ENCODE measurements around the gene CDC42EP1.
"Not testable (repeated sequence)": the region's sequence is repeated elsewhere in the genome, so short reads cannot be mapped to it uniquely, and the experiment has no call there.

Gene CDC42EP1

GRCh38 chr22:37571992-37572373 lies 11.7 kb downstream of the CDC42EP1 start:
- H3K4me3 ChIP-seq (ENCODE audit: low read depth, low read length) = no peak overlapping the region
- no peak for DNase-seq (ENCODE audit: low read depth)
- no peak for TF ChIP-seq CTCF (conservative IDR thresholded peaks at IDR 0.05; ENCODE audit: low read depth, low read length)

GRCh38 chr22:37575490-37576003 lies 15.3 kb downstream of the CDC42EP1 start:
- TF ChIP-seq CTCF (conservative IDR thresholded peaks at IDR 0.05; ENCODE audit: low read depth, low read length) = no peak
- DNase-seq (ENCODE audit: low read depth) = no peak
- H3K4me3 ChIP-seq (ENCODE audit: low read depth, low read length) = no peak overlapping the region

DNA sequence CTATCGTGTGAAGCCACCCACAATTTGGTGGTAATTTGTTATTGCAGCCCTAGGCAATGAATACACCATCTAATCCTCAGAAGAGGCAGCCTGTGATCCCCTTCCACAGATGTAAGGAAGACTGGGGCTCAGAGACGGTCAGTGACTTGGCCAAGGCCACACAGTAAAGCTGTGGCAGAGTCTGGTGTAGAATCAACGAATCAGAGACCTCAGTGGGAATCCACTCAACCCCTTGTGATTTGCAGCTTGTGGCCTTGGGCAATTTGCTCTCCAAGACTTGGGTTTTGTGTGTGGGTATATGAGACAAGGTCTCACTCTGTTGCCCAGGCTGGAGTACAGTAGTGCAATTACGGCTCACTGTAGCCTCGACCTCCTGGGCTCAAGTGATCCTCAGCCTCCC lies 17.7 kb downstream of the CDC42EP1 start:
- no peak for TF ChIP-seq CTCF (conservative IDR thresholded peaks at IDR 0.05; ENCODE audit: low read depth, low read length)
- DNase-seq (ENCODE audit: low read depth) = no peak
- H3K4me3 ChIP-seq (ENCODE audit: low read depth, low read length) = no peak overlapping the region

DNA sequence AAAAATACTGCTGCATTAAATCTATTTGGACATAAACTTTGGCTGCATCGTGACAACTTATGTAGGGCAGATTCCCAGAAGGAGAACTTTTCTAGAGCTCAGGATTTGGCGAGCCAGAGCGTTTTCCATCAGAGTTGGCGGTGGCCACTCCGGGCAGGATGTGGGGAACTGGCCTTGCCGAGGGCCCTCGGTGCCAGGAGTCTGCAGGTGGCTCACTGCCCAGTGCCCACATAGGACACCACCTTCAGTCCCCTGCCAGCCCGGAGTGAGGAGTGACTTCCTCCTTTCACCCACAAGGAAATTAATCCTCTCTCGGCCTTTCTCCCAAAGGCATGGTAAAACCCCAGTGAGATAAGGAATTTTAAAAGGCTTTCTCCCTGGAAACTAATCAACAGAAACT lies 21.2 kb downstream of the CDC42EP1 start:
- no peak overlapping the region for H3K4me3 ChIP-seq (ENCODE audit: low read depth, low read length)
- DNase-seq (ENCODE audit: low read depth) = no peak
- no peak for TF ChIP-seq CTCF (conservative IDR thresholded peaks at IDR 0.05; ENCODE audit: low read depth, low read length)

GRCh38 chr22:37582526-37582925 lies 22.2 kb downstream of the CDC42EP1 start:
- no peak for DNase-seq (ENCODE audit: low read depth)
- no peak overlapping the region for H3K4me3 ChIP-seq (ENCODE audit: low read depth, low read length)
- no peak for TF ChIP-seq CTCF (conservative IDR thresholded peaks at IDR 0.05; ENCODE audit: low read depth, low read length)

GRCh38 chr22:37588546-37589215 lies 28.4 kb downstream of the CDC42EP1 start:
- DNase-seq (ENCODE audit: low read depth) = no peak
- no peak for TF ChIP-seq CTCF (conservative IDR thresholded peaks at IDR 0.05; ENCODE audit: low read depth, low read length)
- no peak overlapping the region for H3K4me3 ChIP-seq (ENCODE audit: low read depth, low read length)

GRCh38 chr22:37589636-37590035 lies 29.4 kb downstream of the CDC42EP1 start:
- TF ChIP-seq CTCF (conservative IDR thresholded peaks at IDR 0.05; ENCODE audit: low read depth, low read length) = no peak
- DNase-seq (ENCODE audit: low read depth) = no peak
- H3K4me3 ChIP-seq (ENCODE audit: low read depth, low read length) = no peak overlapping the region

DNA sequence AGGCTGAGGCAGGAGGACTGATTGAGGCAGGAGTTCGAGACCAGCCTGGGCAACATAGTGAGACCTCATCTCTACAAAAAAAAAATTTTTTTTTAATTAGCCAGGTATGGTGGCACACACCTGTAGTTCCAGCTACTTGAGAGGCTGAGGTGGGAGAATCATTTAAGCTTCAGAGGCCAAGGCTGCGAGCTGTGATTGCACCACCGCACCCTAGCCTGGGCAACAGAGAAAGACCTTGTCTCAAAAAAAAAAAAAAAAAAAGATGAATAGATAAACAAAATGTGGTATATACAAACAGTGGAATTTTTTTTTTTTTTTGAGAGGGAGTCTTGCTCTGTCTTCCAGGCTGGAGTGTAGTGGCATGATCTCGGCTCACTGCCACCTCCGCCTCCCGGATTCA lies 30.8 kb downstream of the CDC42EP1 start:
- not testable (repeated sequence) for H3K4me3 ChIP-seq (ENCODE audit: low read depth, low read length); DNase-seq (ENCODE audit: low read depth)
